HG03139 (cell line): ENCODE measurements around the gene KNDC1.
"Not testable (repeated sequence)": the region's sequence is repeated elsewhere in the genome, so short reads cannot be mapped to it uniquely, and the experiment has no call there.

Experiments
- ATAC-seq: cut with Tn5 transposase; IDR thresholded peaks from one replicate; pipeline ENCODE4 v1.9.1; 2021; ENCODE audit not compliant: unreplicated experiment

KNDC1 gene

GRCh38 chr10:133217800-133218589 lies 58.0 kb downstream of the KNDC1 start:
- ATAC-seq = no peak

- no peak for ATAC-seq
These were observed 58.9 kb downstream of the KNDC1 start for GRCh38 chr10:133218891-133219290.

- ATAC-seq = no peak
These were observed 59.8 kb downstream of the KNDC1 start for GRCh38 chr10:133219782-133220181.

- ATAC-seq = no peak
These were observed 61.3 kb downstream of the KNDC1 start for GRCh38 chr10:133221331-133221730.

GRCh38 chr10:133221756-133222155 lies 61.7 kb downstream of the KNDC1 start:
- not testable (repeated sequence) for ATAC-seq

GRCh38 chr10:133224076-133224475 lies 64.1 kb downstream of the KNDC1 start:
- no peak for ATAC-seq

GRCh38 chr10:133224756-133225372 lies 64.8 kb downstream of the KNDC1 start:
- no peak for ATAC-seq

GRCh38 chr10:133225707-133226191 lies 65.7 kb downstream of the KNDC1 start:
- no peak for ATAC-seq

- no peak for ATAC-seq
These were observed 66.3 kb downstream of the KNDC1 start for GRCh38 chr10:133226251-133226808.

- ATAC-seq = no peak
These were observed 67.2 kb downstream of the KNDC1 start for GRCh38 chr10:133227256-133227655.

GRCh38 chr10:133229265-133230043 lies 69.4 kb downstream of the KNDC1 start:
- no peak for ATAC-seq

GRCh38 chr10:133230044-133230361 lies 70.0 kb downstream of the KNDC1 start, which contains the start of gene UTF1:
Gene UTF1 (plus strand): TSS chr10:133230217. CDS start chr10:133230289, 72 bp downstream.
- ATAC-seq = no peak

GRCh38 chr10:133230387-133231195 lies 70.6 kb downstream of the KNDC1 start:
- ATAC-seq = no peak

- ATAC-seq = no peak
These were observed 71.4 kb downstream of the KNDC1 start for GRCh38 chr10:133231244-133231945.

GRCh38 chr10:133231946-133232574 lies 72.0 kb downstream of the KNDC1 start:
- no peak for ATAC-seq

- not testable (repeated sequence) for ATAC-seq
These were observed 74.8 kb downstream of the KNDC1 start for GRCh38 chr10:133234796-133235195.

- no peak for ATAC-seq
These were observed 75.3 kb downstream of the KNDC1 start for GRCh38 chr10:133235265-133235855.

- ATAC-seq = no peak
These were observed 75.9 kb downstream of the KNDC1 start for GRCh38 chr10:133235932-133236331.
